ENCODE results near the gene DBH. TPM values are rescaled to one million over a fixed set of nuclear protein-coding genes. Genes with fewer than 3 reads are reported as not detected.

The DBH gene
- total RNA-seq, 4 donors from 2014 or later: not detected

DNA sequence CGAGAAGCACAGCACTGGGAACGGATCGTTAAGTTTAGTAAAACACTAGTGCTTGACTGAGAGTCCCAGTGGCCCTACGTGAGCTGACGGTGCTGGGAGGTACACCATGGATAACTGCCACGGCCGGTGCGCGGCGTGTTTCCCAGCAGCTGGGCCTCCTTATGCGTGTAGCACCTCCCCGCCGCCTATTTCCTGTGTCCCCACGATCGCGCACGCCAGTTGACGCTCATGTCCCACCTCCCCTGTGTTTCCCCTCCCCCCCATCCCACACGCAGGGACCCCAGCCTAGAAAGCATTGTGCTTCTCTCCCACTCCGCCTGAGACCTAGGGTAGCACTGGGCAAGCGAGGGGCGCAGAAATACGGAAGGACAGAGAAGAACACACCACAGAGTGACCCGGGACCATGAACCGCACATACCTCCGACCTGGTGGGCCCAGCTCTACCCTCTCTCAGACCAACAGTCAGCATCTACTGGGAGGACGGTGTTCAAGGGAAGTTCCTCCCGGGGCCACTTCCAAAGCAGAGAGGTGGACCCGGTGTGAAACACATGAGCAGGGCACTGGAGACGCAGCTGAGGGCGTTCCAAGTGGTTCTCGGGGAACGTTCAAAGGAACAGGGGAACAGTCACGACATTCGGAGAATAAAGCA is 45.6 kb downstream of the DBH start:
- H3K27me3 ChIP-seq: no peaks in the 10 kb centered on the region
- no peak for DNase-seq
- TF ChIP-seq POLR2A (IDR thresholded peaks at IDR 0.05): no peak
- TF ChIP-seq, protein P1, sequence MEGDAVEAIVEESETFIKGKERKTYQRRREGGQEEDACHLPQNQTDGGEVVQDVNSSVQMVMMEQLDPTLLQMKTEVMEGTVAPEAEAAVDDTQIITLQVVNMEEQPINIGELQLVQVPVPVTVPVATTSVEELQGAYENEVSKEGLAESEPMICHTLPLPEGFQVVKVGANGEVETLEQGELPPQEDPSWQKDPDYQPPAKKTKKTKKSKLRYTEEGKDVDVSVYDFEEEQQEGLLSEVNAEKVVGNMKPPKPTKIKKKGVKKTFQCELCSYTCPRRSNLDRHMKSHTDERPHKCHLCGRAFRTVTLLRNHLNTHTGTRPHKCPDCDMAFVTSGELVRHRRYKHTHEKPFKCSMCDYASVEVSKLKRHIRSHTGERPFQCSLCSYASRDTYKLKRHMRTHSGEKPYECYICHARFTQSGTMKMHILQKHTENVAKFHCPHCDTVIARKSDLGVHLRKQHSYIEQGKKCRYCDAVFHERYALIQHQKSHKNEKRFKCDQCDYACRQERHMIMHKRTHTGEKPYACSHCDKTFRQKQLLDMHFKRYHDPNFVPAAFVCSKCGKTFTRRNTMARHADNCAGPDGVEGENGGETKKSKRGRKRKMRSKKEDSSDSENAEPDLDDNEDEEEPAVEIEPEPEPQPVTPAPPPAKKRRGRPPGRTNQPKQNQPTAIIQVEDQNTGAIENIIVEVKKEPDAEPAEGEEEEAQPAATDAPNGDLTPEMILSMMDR (IDR thresholded peaks at IDR 0.05): no peak
- intact Hi-C loops (cut with DNase I): no loop called here
- no peak overlapping the region for H3K27ac ChIP-seq
- H3K36me3 ChIP-seq: no peaks in the 10 kb centered on the region
- H3K4me3 ChIP-seq: no peak overlapping the region
- 94% methylated on average over 22 to 28 of the region's 35 CpGs for WGBS, 2 donors
- peaks cover 0 to 24% (median 11%) of the 10 kb centered on the region in 3 donors for H3K4me1 ChIP-seq
- no peaks in the 10 kb centered on the region for H3K9me3 ChIP-seq

DNA sequence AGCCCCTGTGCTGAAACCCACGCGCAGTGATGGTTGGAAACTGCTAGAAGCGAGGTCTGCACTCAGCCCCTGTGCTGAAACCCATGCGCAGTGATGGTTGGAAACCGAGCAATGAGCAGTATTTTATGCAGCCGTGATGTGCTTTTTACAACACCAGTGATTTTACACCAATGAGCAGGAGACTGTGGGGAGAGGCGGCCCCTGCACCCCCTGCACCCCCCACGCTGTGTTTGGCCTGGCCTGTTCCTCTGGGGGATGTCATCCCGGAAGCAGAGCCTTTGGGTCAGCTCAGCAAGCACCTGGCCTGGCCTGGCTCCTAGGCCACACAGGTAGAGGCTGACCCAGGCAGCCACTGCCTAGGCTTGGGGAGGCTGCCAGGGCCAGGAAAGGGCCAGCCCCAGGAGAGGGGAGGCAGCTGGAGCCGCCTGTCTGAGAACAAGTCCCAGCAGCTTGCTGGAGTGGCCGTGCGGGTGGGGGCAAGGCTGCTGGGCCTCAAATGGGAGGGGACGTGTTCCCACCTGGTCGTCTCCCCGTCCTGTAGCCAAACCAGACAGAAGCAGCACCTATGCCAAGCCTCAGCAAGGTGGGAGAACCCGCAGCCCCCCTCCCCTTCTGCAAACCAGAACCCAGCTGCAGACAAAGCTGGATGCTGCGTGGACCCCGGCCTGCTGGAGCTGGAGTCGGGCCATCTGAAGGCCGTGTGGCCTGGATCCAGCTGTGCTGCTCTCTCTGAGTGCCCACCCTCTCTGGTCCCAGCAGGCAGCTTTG is 46.8 kb downstream of the DBH start:
- no peak for TF ChIP-seq POLR2A (IDR thresholded peaks at IDR 0.05)
- TF ChIP-seq, protein P1 (IDR thresholded peaks at IDR 0.05): no peak
- WGBS, 2 donors: 56 to 69% methylated on average over 6 to 16 of the region's 20 CpGs
- H3K27me3 ChIP-seq: no peaks in the 10 kb centered on the region
- peaks cover 0 to 24% (median 11%) of the 10 kb centered on the region in 3 donors for H3K4me1 ChIP-seq
- H3K27ac ChIP-seq: peak overlapping the region; percentile 26 to 68 (median 52)
- no peaks in the 10 kb centered on the region for H3K36me3 ChIP-seq
- no peaks in the 10 kb centered on the region for H3K9me3 ChIP-seq
- intact Hi-C loops (cut with DNase I): no loop called here
- H3K4me3 ChIP-seq: no peak overlapping the region
- no peak for DNase-seq

DNA sequence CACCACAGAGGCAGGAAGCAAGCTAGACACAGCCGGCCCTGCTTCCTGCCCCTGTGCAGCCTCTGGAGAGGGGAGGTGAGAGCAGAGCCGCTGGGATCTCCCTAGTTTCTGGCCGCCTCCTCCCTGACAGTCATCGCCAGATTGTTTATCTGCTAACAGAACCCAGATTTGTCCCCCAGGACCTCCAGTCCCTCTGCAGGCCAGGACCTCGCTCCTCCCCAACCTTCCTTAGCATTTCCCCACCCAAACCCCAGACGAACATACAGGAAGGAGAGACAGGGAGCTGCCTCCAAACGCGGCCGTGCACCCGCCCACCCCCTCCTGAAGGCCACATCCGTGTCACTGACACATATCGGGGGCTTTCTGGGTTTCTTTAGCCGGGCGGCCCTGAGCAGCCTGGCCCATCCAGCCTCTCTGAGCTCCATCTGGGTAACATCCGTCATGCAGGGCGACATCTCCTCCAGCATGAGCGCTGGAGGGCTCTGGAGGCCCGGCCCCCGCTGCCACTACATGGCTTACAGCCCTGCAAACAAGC is 47.5 kb downstream of the DBH start:
- intact Hi-C loops (cut with DNase I): no loop called here
- H3K27me3 ChIP-seq: no peaks in the 10 kb centered on the region
- DNase-seq: no peak
- no peaks in the 10 kb centered on the region for H3K36me3 ChIP-seq
- 40 to 58% methylated on average over 1 to 12 of the region's 19 CpGs for WGBS, 2 donors
- TF ChIP-seq POLR2A (IDR thresholded peaks at IDR 0.05): no peak
- TF ChIP-seq, protein P1 (IDR thresholded peaks at IDR 0.05): no peak
- no peaks in the 10 kb centered on the region for H3K9me3 ChIP-seq
- peak overlapping the region; percentile 26 to 68 (median 52) for H3K27ac ChIP-seq
- H3K4me3 ChIP-seq: no peak overlapping the region
- peaks cover 0 to 24% (median 11%) of the 10 kb centered on the region in 3 donors for H3K4me1 ChIP-seq

DNA sequence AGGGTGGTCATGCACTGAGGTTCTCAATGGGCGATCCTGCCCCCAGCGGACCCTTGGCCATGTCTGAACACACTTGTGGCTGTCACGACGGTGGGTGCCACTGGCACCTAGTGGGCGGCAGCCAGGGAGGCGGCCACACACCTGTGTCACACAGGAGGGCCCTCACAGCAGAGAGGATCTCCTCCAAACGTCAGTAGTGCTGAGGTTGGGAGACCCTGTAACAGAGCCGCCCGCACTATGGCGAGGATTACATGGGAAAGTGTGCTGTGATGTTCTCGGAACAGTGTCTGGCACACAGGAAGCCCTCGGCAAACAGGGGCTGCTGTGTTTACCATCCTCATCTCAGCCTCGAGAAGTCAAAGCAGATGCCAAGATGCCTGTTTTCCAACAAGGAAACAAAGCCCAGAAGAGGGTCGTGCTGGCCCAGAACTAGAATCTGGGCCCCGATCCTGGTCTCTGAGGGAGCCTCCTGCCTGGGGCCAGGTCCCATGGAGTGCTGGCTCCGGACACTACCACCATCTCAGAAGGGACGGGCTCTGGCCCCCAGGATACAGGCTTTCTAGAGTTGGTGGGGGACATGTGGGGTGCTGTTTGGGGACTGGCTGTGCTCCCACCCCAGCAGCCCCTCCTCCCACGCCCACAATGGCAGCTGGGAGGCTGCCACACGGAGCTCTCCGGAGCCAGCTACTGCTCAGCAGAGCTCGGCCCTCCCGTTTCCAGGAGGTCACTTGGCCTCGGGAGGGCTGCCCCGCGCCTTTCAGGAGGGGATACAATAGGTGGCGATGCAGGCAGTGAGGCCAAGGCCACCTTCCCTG is 48.2 kb downstream of the DBH start:
- Histone ChIP-seq H3K4me3 (no peak overlapping the region), H3K4me1 (peaks cover 0 to 24% (median 11%) of the 10 kb centered on the region in 3 donors), H3K27me3 (no peaks in the 10 kb centered on the region), H3K36me3 (no peaks in the 10 kb centered on the region), H3K9me3 (no peaks in the 10 kb centered on the region), H3K27ac (peak overlapping the region in 3 of 4 donors; percentile 49 to 68 (median 56))
- WGBS, 2 donors: 50 to 60% methylated on average over 3 to 9 of the region's 26 CpGs
- TF ChIP-seq POLR2A (IDR thresholded peaks at IDR 0.05): no peak
- TF ChIP-seq, protein P1 (IDR thresholded peaks at IDR 0.05): no peak
- no peak for DNase-seq
- intact Hi-C loops (cut with DNase I): no loop called here

All from esophagus squamous epithelium (tissue), 5 donors.